SK-N-SH (cell line): ENCODE data around the gene SPIB.

Experiments
- CTCF ChIP-seq: fragments of 200-600 bp; sonication (generic); IDR thresholded peaks from 2 replicates; pipeline ENCODE4 v1.6.1; 2017; ENCODE audit warnings: antibody characterized with exemption, mild to moderate bottlenecking, moderate library complexity
- ELF1 ChIP-seq: IDR thresholded peaks from 2 replicates; pipeline ENCODE4 v1.4.0; 2012
- EP300 ChIP-seq, 2 experiments: IDR thresholded peaks; 2 replicates each; pipeline versions ENCODE4 v1.4.0 to v1.6.1; 2012; ENCODE audit warnings: borderline replicate concordance in 1 of 2, low read depth in 1 of 2, low read length in 1 of 2
- EZH2phosphoT487 ChIP-seq: fragments of 200-600 bp; sonication (generic); IDR thresholded peaks from 2 replicates; pipeline ENCODE4 v1.6.1; 2017; ENCODE audit warnings: low read depth, mixed run types, mild to moderate bottlenecking, antibody characterized with exemption, moderate library complexity, borderline replicate concordance
- NRF1 ChIP-seq: IDR thresholded peaks from 2 replicates; pipeline ENCODE4 v1.6.1; 2012; ENCODE audit warnings: low read depth, mild to moderate bottlenecking, low read length
- POLR2AphosphoS5 ChIP-seq: IDR thresholded peaks from 2 replicates; pipeline ENCODE4 v1.6.1; 2012; ENCODE audit warnings: low read depth, low read length
- RXRA ChIP-seq: IDR thresholded peaks from 2 replicates; pipeline ENCODE4 v1.4.0; 2012; ENCODE audit warnings: low read depth, mild to moderate bottlenecking, borderline replicate concordance
- SIN3A ChIP-seq: IDR thresholded peaks from 2 replicates; pipeline ENCODE4 v1.6.1; 2012; ENCODE audit warnings: low read depth, mild to moderate bottlenecking, low read length, moderate library complexity, borderline replicate concordance
- YY1 ChIP-seq: IDR thresholded peaks from 2 replicates; pipeline ENCODE4 v1.4.0; 2012; ENCODE audit warnings: low read depth, mild to moderate bottlenecking
- TF ChIP-seq, protein P1 (sequence below): IDR thresholded peaks from 2 replicates; pipeline ENCODE4 v1.6.1; 2012; ENCODE audit warnings: mild to moderate bottlenecking, low read depth, low read length, moderate library complexity

GRCh38 chr19:50447053-50447452, 28.3 kb downstream of the SPIB start:
- TF ChIP-seq CTCF (no peak), EP300 (IDR thresholded peaks at IDR 0.05; ENCODE audit: borderline replicate concordance in 1 of 2, low read depth in 1 of 2, low read length in 1 of 2) (no peak), SIN3A (no peak), NRF1 (no peak), ELF1 (no peak), YY1 (no peak), POLR2AphosphoS5 (no peak), RXRA (no peak), EZH2phosphoT487 (no peak)
- TF ChIP-seq, protein P1, sequence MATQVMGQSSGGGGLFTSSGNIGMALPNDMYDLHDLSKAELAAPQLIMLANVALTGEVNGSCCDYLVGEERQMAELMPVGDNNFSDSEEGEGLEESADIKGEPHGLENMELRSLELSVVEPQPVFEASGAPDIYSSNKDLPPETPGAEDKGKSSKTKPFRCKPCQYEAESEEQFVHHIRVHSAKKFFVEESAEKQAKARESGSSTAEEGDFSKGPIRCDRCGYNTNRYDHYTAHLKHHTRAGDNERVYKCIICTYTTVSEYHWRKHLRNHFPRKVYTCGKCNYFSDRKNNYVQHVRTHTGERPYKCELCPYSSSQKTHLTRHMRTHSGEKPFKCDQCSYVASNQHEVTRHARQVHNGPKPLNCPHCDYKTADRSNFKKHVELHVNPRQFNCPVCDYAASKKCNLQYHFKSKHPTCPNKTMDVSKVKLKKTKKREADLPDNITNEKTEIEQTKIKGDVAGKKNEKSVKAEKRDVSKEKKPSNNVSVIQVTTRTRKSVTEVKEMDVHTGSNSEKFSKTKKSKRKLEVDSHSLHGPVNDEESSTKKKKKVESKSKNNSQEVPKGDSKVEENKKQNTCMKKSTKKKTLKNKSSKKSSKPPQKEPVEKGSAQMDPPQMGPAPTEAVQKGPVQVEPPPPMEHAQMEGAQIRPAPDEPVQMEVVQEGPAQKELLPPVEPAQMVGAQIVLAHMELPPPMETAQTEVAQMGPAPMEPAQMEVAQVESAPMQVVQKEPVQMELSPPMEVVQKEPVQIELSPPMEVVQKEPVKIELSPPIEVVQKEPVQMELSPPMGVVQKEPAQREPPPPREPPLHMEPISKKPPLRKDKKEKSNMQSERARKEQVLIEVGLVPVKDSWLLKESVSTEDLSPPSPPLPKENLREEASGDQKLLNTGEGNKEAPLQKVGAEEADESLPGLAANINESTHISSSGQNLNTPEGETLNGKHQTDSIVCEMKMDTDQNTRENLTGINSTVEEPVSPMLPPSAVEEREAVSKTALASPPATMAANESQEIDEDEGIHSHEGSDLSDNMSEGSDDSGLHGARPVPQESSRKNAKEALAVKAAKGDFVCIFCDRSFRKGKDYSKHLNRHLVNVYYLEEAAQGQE, result no peak
